PC-3 (cell line): ENCODE measurements around the gene SFXN2.

Experiments
- CTCF ChIP-seq: fragments of 300-600 bp; sonication (generic); conservative IDR thresholded peaks from 2 replicates; pipeline ENCODE4 v1.5.1; 2017; ENCODE audit warnings: antibody characterized with exemption, low read depth, mild to moderate bottlenecking, low read length
- EZH2phosphoT487 ChIP-seq: fragments of 300-600 bp; sonication (generic); IDR thresholded peaks from 2 replicates; pipeline ENCODE4 v1.6.1; 2018; ENCODE audit warnings: mild to moderate bottlenecking, antibody characterized with exemption, low read length, borderline replicate concordance

DNA sequence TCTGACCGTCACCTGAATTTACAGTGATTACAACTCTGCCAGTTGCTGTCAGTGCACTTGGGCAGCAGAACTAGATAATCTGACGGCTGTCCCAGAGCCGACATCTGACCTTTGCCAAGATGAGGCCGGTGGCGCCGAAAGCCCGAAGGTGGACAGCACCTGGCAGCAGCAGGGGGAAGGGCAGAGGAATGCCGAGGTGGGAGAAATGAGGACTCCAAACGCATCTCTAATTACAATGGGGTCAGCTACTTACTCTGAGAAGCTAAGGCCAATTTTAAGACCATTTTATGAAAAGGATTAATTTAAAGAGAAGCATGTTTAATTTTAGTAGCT, 36.4 kb upstream of the SFXN2 start:
- TF ChIP-seq EZH2phosphoT487, result no peak
- no peak for TF ChIP-seq CTCF
